ENCODE results near the gene FNDC5. TPM values are rescaled to one million over a fixed set of nuclear protein-coding genes. Genes with fewer than 3 reads are reported as not detected.

The FNDC5 gene
- total RNA-seq, 1 experiment from 2014 or later, result 4.5 TPM

GRCh38 chr1:32869923-32870614 lies 643 bp downstream of the FNDC5 start:
- H3K36me3 Mint-ChIP-seq (ENCODE audit: insufficient read depth in 1 of 3, low read depth in 3 of 3), result peaks cover 0 to 8% (median 0%) of the 10 kb centered on the region in 3 experiments; a peak in 6 of 7 replicates
- no peak overlapping the region for H3K9ac ChIP-seq (ENCODE audit: extremely low read depth, insufficient read length, low read length)
- no peak for DNase-seq

More at GRCh38 chr1:32869923-32870614, 643 bp downstream of the FNDC5 start:
- Histone ChIP-seq H3K9me3 (ENCODE audit: control insufficient read depth, low read depth, low read length) (no peaks in the 10 kb centered on the region), H3K79me2 (ENCODE audit: insufficient read depth, low read length) (no peaks in the 10 kb centered on the region), H4K20me1 (ENCODE audit: control insufficient read depth, insufficient read depth, insufficient read length) (no peaks in the 10 kb centered on the region), H4K5ac (ENCODE audit: insufficient read length, low read depth, low read length) (no peak overlapping the region), H3K23ac (ENCODE audit: insufficient read length, low read depth, low read length) (no peak overlapping the region), H3K27me3 (ENCODE audit: insufficient read depth, low read length) (peaks cover 21% of the 10 kb centered on the region; the same call in 1 of the 2 replicates), H4K8ac (replicated peaks; ENCODE audit: insufficient read length, low read depth, low read length) (no peak overlapping the region), H2AK5ac (ENCODE audit: insufficient read length, low read length) (no peak overlapping the region), H2BK120ac (ENCODE audit: low read depth, low read length, poor library complexity, severe bottlenecking) (no peak overlapping the region), H4K91ac (ENCODE audit: insufficient read length, low read depth, low read length) (no peak overlapping the region), H3K4ac (ENCODE audit: low read depth, low read length) (no peak overlapping the region), H3K23me2 (ENCODE audit: insufficient read length, low read depth, low read length, poor library complexity, severe bottlenecking) (peaks cover 4% of the 10 kb centered on the region), H3T11ph (ENCODE audit: low read length) (no peak overlapping the region), H3K18ac (ENCODE audit: insufficient read length, low read depth, low read length) (no peak overlapping the region), H3K56ac (ENCODE audit: insufficient read length, low read depth, low read length) (no peak overlapping the region), H3K4me1 (ENCODE audit: insufficient read depth, low read length) (0 out of 2 replicates have a peak, but pooled peaks cover 2% of the 10 kb centered on the region), H2BK15ac (ENCODE audit: low read depth, low read length) (no peak overlapping the region), H2BK20ac (ENCODE audit: low read depth, low read length, poor library complexity, severe bottlenecking) (no peak overlapping the region), H3K27ac (ENCODE audit: insufficient read length, low read depth, low read length) (no peak overlapping the region), H3K14ac (ENCODE audit: insufficient read depth, low read length) (no peak overlapping the region), H2AFZ (ENCODE audit: low read length) (no peak overlapping the region), H3K4me2 (ENCODE audit: insufficient read depth, insufficient read length, low read length) (peak overlapping the region; percentile 46), H2BK12ac (ENCODE audit: insufficient read length, low read depth, low read length) (no peak overlapping the region), H2BK5ac (ENCODE audit: insufficient read length, low read length) (no peak overlapping the region), H3K79me1 (ENCODE audit: insufficient read depth, low read depth, low read length, poor library complexity, severe bottlenecking) (no peaks in the 10 kb centered on the region)
- no CpG with 5 or more reads among the region's 16 CpGs for WGBS (ENCODE audit: extremely low coverage, insufficient read length, low lambda C conversion rate)
- Mint-ChIP-seq H3K27ac (peak overlapping the region in 1 of 3 experiments; percentile 25; a peak in 1 of 7 replicates), H3K9me3 (no peaks in the 10 kb centered on the region), H3K27me3 (ENCODE audit: low read depth) (peaks cover 42% of the 10 kb centered on the region), H3K4me1 (peaks cover 32 to 37% of the 10 kb centered on the region in 2 experiments), H3K4me3 (peak overlapping the region; percentile 61 to 80)
- no peak for TF ChIP-seq CTCF (conservative IDR thresholded peaks at IDR 0.05)
